HG03064 (cell line): ENCODE results near the gene MAP4K5.
"Not testable (repeated sequence)": the region's sequence is repeated elsewhere in the genome, so short reads cannot be mapped to it uniquely, and the experiment has no call there.

Experiments
- ATAC-seq: cut with Tn5 transposase; IDR thresholded peaks from one replicate; pipeline ENCODE4 v1.9.1; 2021; ENCODE audit warnings: low read depth; ENCODE audit not compliant: unreplicated experiment

The MAP4K5 gene

DNA sequence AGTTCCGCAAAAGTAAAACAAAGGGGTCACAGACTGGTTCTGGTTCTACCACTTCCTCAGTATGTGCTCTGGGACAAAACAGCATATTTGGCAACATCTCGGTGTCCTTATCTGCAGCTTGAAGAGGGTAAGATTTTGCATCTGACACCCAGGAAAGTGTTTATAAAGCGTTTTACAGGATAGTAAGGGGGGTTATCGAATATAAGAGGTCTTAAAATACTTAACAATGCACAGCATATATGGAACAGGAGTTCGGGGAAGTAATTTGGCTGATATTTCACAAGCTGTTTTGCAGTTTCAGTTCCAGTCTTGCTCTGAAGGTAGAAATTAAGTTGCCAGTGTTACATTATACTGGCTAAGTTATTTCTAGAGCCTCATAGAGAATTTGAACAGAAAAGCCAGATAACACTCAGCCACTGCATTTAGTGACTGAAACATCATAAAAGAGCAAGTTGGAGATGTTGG, 904 bp upstream of the MAP4K5 start:
- no peak for ATAC-seq

DNA sequence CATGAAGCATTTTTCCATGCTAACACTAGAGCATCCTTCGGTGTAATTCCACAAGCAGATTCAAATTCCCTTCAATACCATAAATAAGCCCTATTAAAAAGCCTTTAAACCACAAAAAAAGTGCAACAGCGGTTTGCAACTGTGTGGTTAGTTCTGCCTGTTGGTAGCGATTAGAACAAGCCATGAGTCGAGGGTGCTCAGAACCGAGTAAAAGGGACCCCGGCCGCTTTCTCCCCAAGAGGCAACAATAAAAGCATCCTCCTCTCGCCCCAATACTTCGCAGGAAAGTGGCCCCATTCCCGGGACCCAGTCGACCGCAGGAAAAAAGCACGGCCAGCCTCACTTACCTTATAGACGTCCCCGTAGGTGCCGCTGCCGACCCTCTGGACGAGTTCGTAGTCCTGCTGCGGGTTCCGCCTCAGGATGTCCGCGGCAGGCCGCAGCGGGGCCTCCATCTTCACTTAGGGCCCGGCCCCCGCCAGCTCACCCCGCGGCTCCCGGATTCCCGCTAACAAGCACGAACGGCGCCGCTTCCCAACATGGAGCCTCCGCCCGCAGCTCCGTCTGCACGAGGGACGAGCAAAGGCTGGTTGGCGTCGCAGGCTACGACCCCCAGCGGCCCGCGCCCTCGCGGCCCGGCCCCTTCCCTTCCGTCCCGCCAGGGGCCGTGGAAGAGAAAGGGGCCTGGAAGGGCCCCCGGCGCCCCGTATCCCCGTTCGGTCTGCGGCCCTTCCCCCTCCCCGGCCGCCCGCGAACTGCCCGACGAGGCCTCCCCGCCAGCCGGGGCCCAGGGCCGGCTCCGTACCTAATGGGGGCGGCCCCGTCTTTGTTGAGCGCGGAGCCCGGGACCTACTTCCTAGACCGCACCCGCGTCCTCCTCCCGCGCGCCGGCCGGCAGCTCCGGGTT, 521 bp downstream of the MAP4K5 start:
- peak; percentile 51 for ATAC-seq

DNA sequence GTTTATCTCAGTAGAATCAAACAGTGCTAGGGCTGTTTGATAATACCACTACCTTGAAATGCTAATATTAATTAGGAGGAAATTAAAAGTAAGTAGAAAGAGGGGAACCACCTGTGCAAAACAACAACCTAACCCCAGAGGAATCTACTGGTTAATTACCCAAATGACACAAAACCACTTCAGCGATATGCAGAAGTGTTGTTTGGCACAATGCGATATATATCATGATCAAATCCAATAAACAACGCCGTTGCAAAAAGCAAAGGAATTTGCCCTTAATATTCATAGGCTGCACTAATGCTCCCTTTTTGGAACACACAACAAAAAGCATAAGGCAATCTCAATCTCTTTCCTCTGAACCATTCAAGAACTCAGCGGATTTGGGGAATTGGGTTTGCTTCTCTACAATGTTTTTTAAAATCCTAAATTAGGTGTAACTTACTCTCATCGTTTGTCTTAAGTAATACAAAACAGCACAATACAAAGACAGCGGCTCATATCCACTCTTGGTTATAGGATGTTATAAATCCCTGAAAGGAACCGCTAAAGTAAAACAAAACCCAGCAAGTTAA, 1.5 kb downstream of the MAP4K5 start:
- no peak for ATAC-seq

DNA sequence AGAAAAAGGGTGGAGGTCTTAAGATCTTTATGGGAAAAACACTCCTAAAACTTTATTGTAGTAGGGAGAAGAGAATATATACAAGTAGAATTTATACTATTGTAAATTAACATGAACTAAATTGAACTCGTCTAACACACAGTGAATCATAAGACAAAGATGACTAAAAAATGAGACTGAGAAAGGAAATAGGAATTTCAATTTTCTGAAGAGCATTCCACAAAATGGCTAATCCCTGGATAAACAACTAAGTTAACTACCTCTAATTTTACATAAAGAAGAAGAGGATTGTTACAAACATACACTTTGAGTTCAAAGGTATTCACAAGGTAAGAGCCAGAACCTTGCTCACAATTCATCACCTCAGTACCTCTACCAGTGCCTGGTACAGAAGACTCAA, 2.0 kb downstream of the MAP4K5 start:
- ATAC-seq = no peak

DNA sequence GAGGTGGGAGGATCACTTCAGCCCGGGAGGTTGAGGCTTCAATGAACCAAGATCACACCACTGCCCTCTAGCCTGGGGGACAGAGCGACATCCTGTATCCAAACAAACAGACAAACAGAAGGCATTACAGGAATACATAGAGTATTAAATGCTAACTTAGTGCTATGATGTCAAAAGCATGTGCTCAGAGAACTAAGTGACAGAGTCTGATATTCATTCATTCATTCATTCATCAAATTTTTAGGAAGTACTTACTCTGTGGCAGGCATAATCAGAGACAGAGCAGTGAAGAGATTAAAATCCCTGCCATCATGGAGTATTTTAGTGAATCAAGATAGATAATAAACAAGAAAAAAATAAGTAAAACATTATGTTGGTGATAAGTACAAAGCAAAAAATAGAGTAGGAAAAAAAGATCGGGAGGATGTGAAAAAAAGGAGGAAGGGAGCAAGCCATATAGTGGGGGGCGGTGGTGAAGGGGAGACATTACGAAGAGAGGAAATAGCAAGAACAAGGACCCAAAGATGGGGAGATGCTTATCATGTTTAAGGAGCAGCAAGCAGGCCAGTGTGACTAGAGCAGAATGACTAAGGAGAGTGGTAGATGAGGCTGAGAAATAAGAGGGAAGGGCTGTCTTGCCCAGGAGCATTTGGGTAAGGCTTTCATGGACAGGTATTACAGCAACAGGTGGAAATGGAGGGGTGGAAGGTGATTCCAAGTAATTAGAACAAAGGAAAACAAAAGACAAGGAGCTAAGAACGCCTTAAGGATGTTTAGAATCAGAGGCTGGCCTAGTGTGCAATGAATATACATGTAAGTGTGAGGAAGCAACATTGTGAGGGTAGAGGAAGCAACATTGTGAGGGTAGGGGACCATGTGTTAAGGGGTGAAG, 2.8 kb downstream of the MAP4K5 start:
- no peak for ATAC-seq

DNA sequence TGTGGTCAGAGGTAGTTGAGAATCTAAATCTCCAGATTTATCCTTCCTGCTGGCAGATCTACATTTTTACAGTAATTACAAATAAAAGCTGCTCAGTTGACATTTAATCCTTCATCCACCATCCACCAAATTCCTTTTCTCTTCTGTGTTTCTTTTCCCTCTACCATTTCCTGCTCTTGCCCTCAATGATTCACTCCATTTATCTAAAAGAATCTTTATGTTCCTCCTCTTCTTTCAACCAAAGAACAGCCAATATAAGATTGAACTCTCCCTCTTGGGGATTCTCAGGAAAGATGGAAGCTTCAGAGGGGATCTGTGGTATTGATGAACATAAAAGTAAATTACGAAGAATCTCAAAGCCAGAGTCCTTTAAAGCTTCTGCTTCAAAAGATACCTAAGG, 4.4 kb downstream of the MAP4K5 start:
- no peak for ATAC-seq

DNA sequence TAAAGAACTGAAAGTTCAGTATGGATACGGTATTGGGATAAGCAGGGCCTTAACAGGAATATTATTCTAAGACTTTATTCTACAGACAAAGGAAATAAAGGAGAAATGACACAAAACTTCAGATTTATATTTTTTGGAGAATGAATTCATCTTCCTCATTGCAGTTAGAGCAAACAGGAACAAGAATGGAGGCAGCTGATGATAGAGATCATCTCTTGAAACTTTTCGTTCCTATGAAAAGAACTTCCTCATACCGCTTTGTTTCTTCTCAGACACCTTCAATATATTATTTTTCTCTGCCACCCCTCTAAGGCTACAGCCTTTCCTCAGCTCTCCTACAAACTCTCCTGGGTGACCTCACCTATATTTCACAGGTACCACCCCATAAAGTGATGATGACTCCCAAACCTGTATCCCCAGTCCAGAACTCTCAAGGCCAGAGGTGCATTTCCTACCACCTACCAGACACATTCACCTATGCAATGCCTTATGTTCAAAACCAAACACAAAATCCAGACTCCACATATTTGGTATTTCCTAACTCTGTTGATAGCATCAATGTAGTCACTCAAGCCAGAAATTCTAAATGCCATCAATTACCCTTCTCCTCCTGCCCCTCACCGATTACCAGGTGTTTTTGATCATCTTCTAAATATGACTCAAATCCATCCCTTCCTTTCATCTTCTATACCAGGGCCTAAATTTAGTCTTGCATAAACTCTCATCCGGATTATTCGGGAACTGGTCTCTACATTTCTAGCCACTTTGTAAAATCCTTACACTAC, 7.4 kb downstream of the MAP4K5 start:
- no peak for ATAC-seq

DNA sequence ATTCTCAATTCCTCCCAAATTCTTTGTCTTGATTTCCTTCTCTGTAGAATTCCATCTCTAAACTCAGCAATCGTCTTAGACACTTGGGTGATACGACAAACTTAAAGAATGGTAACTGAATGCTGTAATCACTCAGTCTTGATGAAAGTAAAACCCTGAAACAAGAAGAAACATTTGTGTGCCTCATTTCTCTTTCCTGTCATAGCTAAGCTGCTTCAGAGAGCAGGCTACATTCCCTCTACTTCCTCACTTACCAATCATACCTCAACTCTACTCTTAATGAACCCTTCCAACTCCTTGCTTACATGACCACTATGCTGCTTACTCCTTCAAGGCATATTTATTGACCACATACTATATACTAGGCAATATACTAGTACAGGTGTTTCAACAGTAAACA, 8.3 kb downstream of the MAP4K5 start:
- no peak for ATAC-seq

DNA sequence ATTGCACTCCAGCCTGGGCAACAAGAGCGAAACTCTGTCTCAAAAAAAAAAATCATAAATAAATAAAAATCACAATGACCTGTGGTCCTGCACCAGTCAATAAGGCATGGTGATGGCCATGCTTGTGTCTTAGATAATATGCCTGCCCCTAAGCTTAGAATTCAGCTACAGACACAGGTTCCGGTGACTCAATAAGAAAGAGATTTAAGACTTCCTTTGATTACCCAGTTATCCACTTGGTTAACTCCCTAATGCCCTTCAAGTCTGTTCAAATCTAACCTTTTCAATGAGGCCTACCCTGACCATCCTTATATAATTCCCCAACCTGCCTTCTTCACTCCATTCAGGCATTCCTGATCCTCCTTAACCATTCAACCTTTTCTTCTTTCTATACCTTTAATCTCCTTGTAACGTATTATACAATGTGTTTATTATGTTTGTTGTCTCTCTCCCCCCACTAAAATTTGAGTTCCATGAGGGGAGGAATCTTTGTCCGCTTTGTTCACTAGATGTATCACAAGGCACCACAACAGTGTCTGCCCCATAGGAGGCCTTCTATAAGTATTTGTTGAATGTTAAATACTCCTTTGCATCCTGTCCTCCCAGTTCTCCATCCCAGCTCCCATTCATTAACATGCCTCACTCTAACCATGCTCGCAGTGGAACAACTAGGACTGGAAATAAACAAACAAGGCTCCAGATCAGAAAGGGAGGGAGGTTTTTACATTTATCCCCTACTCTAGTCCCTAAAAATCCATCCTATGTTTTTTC, 8.9 kb downstream of the MAP4K5 start:
- ATAC-seq = no peak

DNA sequence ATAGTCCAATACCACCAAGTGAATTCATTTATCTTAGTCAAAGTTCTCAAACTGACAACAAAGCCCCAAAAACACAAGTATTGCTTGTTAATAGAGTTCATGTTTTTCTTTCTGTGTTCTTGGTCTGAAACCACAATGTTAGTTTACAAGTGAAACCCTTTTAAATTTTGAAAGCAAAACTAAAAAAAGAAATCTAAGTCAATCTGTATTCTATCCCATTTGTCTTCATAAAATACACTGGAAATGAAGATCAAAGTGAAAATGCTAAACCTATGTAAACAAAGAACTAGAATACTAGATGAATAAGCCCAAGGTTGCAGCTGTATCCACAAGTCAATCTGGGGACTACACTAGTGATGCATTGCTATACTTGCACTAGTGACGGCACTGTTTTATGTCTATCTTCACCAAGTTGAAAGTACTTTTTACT, 10.4 kb downstream of the MAP4K5 start:
- peak; percentile 65 for ATAC-seq

DNA sequence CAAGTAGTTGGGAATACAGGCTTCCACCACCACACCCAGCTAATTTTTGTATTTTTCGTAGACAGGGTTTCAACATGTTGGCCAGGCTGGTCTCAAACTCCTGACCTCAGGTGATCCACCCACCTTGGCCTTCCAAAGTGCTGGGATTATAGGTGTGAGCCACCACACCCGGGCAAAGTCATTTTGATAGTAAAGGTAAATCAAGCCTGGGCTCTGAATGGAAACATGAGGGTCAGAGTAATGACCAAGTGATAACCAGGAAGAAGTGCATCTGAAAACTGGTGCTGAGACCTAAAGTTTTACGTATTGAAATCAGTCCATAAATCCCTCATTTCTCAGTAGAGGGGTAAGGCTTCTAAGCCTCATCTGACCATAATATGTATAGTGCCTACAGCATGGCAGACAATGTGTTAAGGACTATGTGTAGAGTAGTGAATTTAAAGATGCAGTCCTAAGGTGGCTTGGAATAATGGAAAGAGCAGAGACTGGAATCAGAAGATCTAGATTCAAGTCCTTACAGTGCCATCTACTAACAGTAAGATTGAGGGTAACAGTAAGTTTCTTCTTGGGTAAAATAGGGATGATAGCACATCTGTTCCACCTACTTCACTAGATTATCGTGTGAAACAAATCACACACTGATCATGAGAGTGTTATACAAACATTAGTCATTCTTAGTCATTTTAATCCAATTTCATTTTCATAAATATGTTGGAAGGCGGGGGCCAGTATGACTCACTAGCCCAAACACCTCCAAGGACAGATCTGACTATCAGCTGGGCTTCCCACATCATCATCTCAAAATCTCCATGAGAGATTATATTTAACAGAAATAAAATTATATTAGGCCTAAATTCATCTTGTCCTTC, 11.2 kb downstream of the MAP4K5 start:
- ATAC-seq = peak; percentile 63

DNA sequence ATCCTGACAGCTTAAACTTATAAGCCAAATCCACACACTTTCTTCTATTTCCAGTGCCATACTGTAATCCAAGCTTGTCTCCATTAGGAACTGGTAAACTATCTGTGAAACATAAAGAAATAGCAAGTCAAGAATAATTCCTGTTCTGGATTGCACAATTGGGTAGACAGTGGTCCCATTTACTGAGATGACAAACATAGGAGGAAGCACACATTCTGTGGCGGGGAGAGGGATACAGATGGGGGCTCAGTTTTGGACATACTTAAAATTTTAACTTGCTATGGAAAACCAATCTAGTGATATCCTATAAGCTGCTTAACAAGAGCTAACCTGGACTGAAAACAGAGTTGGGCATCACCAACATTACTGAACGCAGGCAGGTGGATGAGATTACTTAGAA, 16.3 kb downstream of the MAP4K5 start:
- no peak for ATAC-seq

DNA sequence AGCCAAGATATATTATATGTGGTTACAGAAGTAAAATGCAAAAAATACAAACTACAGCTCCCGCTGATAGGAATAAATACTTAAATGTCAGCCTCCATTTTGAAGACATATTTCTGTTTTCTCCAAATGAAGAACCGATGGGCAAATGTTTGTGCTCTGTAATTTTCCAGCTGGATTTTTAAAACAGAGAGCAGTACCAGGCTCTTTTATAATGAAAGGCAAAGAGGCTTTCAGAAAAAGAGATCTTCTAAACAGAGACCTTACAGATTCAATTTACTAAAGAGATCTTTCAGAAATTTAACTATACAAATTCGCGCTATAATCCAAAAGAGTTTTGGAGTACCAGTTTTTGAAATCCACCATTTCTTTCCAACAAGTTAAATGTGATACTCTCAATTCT, 19.9 kb downstream of the MAP4K5 start:
- ATAC-seq = no peak

DNA sequence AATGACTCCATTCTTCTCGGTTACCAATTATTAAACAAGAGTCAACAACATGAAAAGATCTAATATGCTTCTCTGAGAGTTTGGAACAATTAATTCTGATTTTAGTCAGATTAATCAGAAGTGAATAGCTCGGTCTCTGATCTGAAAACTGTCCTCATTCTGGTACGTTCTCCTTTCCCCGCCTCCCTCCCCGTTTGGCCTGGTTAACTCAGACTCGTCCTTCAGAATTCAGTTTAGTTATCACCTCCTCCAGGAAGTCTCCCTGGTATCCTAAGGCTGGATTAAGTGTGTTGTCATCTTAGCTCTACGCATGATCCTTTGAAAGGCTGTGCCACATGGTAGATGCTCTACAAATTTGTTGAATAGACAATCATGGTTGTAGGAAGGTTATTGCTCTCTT, 22.2 kb downstream of the MAP4K5 start:
- no peak for ATAC-seq

DNA sequence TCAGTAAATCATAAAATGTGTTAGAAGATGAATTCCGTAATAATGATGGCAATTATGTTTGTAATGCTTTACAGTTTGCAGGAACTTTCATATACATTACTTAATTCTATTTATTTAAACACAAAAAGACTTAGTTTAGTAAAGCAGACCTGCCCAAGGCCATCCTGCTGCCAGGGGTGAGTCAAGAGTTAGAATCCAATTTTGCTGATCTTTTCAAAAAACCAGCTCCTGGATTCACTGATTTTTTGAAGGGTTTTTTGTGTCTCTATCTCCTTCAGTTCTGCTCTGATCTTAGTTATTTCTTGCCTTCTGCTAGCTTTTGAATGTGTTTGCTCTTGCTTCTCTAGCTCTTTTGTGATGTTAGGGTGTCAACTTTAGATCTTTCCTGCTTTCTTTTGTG, 25.3 kb downstream of the MAP4K5 start:
- ATAC-seq = not testable (repeated sequence)

DNA sequence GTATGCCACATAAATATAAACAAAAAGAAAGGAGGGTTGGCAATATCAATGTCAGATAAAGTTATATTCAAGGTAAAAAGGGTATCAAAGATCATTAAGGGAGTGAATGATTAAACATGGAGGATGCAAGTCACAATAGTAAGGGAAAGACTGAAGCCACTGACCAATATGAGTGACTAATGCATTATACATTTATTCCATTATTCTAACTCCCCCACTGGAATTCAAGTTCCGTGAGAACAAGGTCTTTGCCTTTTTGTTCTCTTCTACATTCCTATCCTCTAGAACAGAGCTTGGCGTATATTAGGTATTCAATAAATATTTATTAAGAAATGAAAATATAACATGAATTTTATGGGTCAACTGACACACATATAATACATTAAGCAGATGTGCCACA, 30.7 kb downstream of the MAP4K5 start:
- ATAC-seq = no peak

DNA sequence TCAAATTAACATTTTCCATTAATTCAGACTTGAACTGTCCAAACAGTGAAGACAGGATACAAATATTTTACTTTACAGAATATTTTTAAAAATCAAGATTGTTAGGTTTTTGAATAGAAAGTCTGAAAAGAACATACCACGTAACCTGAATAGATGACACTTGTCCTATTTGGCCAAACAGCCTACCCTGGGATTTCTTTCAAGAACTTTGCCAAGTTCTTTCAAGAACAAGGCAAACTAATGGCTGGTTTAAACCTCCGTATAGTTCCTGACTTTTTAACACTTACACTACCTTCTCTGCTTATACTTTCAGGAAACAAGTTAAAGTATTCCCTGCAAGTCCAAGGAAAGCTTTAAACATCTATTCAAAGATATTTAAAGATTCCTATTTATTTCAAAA, 35.0 kb downstream of the MAP4K5 start:
- ATAC-seq = no peak

DNA sequence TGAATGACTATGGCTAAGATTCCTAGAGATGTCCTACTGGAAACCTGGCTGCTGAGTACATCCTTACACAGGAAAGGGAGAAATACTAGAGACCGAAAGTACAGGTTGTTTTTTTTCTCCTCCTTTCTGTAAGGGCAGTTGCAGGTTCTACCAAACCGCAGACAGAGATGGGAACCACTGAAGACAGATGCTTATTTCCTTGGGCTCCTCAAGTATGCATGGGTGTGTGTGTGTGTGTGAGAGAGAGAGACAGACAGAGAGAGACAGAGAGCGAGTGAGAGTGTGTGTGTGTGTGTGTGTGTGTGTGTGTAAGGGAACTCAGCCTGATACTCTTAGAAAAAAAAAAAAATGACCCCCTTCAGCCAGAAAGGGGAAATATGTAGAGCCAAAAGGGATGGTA, 42.5 kb downstream of the MAP4K5 start:
- ATAC-seq = no peak

DNA sequence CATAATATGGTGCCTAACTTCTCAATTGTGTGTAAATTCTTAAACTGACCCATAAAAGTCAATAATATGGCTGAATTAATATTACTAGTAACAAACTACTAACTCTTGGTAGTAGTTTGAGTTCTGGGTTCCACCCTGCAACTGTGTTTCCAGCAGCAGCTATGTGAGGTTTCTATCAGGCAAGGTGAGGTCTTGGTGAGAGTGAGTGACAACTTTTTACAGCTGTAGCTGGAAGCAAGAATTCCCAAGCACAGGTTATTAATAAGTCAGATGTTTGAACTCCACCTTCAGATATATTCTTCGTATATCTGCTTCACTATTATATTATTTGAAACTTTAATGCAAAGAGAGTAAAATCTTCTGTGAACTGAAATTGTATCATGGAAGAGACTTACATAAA, 43.8 kb downstream of the MAP4K5 start:
- ATAC-seq = no peak
